Ishikawa (cell line): ENCODE results near the gene PDK4.

Experiments used
- CEBPB ChIP-seq: IDR thresholded peaks from 2 replicates; pipeline ENCODE4 v1.6.1; 2012
- CREB1 ChIP-seq: IDR thresholded peaks from 2 replicates; pipeline ENCODE4 v1.6.1; 2012; ENCODE audit warnings: low read depth
- EGR1 ChIP-seq: IDR thresholded peaks from 2 replicates; pipeline ENCODE4 v1.6.1; 2012
- EP300 ChIP-seq: IDR thresholded peaks from 2 replicates; pipeline ENCODE4 v1.6.1; 2012; ENCODE audit warnings: borderline replicate concordance
- FOXM1 ChIP-seq: IDR thresholded peaks from 2 replicates; pipeline ENCODE4 v1.6.1; 2012; ENCODE audit warnings: low read depth, borderline replicate concordance
- MAX ChIP-seq: IDR thresholded peaks from 2 replicates; pipeline ENCODE4 v1.6.1; 2012
- NFIC ChIP-seq: IDR thresholded peaks from 2 replicates; pipeline ENCODE4 v1.6.1; 2012
- RAD21 ChIP-seq: IDR thresholded peaks from 2 replicates; pipeline ENCODE4 v1.6.1; 2012; ENCODE audit warnings: low read depth
- TAF1 ChIP-seq: IDR thresholded peaks from 2 replicates; pipeline ENCODE4 v1.6.1; 2012; ENCODE audit warnings: low read depth, mild to moderate bottlenecking
- TCF12 ChIP-seq: IDR thresholded peaks from 2 replicates; pipeline ENCODE4 v1.6.1; 2012; ENCODE audit warnings: low read depth
- TEAD4 ChIP-seq: IDR thresholded peaks from 2 replicates; pipeline ENCODE4 v1.6.1; 2012
- YY1 ChIP-seq: IDR thresholded peaks from 2 replicates; pipeline ENCODE4 v1.6.1; 2012; ENCODE audit warnings: low read depth
- ZBTB7A ChIP-seq: IDR thresholded peaks from 2 replicates; pipeline ENCODE4 v1.6.1; 2012; ENCODE audit warnings: low read depth
- TF ChIP-seq, protein P1 (sequence below): IDR thresholded peaks from 2 replicates; pipeline ENCODE4 v1.6.1; 2012
- TF ChIP-seq, protein P2 (sequence below): IDR thresholded peaks from 2 replicates; pipeline ENCODE4 v1.6.1; 2012; ENCODE audit warnings: low read depth, mild to moderate bottlenecking

Gene PDK4

GRCh38 chr7:95599069-95599468 lies 2.8 kb upstream of the PDK4 start:
- TF ChIP-seq EGR1 = no peak
- TF ChIP-seq, protein P1, sequence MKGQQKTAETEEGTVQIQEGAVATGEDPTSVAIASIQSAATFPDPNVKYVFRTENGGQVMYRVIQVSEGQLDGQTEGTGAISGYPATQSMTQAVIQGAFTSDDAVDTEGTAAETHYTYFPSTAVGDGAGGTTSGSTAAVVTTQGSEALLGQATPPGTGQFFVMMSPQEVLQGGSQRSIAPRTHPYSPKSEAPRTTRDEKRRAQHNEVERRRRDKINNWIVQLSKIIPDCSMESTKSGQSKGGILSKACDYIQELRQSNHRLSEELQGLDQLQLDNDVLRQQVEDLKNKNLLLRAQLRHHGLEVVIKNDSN = no peak
- TF ChIP-seq TEAD4 = no peak
- no peak for TF ChIP-seq MAX
- TF ChIP-seq TAF1 = no peak
- TF ChIP-seq ZBTB7A = no peak
- TF ChIP-seq FOXM1 = no peak
- TF ChIP-seq TCF12 = no peak
- TF ChIP-seq, protein P2, sequence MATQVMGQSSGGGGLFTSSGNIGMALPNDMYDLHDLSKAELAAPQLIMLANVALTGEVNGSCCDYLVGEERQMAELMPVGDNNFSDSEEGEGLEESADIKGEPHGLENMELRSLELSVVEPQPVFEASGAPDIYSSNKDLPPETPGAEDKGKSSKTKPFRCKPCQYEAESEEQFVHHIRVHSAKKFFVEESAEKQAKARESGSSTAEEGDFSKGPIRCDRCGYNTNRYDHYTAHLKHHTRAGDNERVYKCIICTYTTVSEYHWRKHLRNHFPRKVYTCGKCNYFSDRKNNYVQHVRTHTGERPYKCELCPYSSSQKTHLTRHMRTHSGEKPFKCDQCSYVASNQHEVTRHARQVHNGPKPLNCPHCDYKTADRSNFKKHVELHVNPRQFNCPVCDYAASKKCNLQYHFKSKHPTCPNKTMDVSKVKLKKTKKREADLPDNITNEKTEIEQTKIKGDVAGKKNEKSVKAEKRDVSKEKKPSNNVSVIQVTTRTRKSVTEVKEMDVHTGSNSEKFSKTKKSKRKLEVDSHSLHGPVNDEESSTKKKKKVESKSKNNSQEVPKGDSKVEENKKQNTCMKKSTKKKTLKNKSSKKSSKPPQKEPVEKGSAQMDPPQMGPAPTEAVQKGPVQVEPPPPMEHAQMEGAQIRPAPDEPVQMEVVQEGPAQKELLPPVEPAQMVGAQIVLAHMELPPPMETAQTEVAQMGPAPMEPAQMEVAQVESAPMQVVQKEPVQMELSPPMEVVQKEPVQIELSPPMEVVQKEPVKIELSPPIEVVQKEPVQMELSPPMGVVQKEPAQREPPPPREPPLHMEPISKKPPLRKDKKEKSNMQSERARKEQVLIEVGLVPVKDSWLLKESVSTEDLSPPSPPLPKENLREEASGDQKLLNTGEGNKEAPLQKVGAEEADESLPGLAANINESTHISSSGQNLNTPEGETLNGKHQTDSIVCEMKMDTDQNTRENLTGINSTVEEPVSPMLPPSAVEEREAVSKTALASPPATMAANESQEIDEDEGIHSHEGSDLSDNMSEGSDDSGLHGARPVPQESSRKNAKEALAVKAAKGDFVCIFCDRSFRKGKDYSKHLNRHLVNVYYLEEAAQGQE = no peak
- no peak for TF ChIP-seq NFIC
- no peak for TF ChIP-seq YY1
- TF ChIP-seq CEBPB = no peak
- TF ChIP-seq CREB1 = no peak
- no peak for TF ChIP-seq RAD21
- no peak for TF ChIP-seq EP300

DNA sequence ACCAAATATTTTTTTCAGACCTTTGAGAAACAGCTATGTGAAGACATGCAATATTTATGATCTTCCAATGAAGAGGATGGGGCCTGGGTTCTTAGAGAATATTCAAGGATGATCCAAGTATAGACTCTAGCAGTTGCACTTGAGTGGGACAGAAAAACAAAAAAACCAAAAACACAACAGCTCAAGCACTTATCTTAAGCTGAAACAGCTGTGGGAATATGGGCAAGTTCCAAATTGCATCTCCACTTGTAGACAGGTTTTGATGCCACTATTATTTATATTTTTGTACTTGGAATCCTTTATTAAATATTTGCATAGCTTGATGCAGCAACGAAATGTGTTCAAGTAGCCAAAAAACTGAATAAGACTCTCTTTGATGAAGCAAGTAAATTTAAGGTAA lies 2.2 kb upstream of the PDK4 start:
- TF ChIP-seq RAD21 = no peak
- TF ChIP-seq CREB1 = no peak
- no peak for TF ChIP-seq CEBPB
- no peak for TF ChIP-seq YY1
- TF ChIP-seq MAX = no peak
- TF ChIP-seq EP300 = no peak
- TF ChIP-seq, protein P1 = no peak
- no peak for TF ChIP-seq ZBTB7A
- TF ChIP-seq, protein P2 = no peak
- TF ChIP-seq EGR1 = no peak
- no peak for TF ChIP-seq TEAD4

DNA sequence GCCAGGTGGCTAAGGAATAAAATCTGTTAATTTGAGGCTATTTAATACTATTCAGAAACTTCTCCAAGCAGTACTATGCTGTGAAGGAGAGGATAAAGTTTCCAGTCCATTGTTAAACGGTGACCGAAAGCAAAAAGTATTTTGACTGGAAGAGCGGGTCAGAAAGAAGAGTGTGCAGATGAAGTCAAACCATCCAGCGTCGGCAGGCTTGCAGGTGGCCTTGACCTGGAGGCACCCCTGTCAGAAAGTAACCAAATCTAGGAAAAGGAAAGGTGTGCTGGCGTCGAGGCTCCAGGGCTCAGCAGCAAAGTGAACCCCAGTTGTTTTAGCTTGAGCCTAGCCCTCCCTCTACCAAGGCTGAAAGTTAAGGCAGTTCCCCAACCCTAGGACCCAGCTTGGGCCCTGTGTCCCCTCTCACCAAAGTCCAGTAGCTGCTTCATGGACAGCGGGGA lies 544 bp downstream of the PDK4 start:
- TF ChIP-seq, protein P1 = no peak
- TF ChIP-seq EP300 (no peak), TAF1 (no peak), TCF12 (no peak)

DNA sequence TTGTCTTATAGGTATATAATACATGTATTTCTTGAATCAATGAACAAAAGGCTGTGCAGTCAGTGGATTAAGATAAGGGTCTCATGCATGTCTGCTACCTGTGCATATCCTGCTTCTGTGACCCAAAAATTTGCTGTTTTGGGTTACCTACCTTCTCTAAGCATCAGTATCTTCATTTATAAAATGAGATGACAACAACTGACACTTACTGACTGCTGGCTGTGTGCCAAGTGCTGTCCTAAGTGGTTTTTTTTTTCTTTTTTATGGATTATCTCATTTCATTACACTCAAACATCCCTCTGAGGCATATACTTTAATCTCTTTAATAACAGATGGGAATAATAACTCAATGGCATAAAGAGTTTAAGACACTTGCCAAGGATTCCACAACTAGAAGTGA lies 2.1 kb downstream of the PDK4 start:
- TF ChIP-seq CREB1 = no peak
- no peak for TF ChIP-seq YY1
- TF ChIP-seq, protein P2 = no peak
- TF ChIP-seq NFIC = peak; percentile 60

- TF ChIP-seq, protein P2 = no peak
- TF ChIP-seq EGR1 (no peak), TAF1 (no peak), CEBPB (no peak), TEAD4 (no peak), CREB1 (no peak), MAX (no peak), EP300 (no peak), ZBTB7A (no peak), NFIC (no peak)
- TF ChIP-seq, protein P1 = no peak
Observed at GRCh38 chr7:95593343-95593742, 3.0 kb downstream of the PDK4 start.
